ENCODE measurements around the gene RTL5. TPM values are rescaled to one million over a fixed set of nuclear protein-coding genes. Genes with fewer than 3 reads are reported as not detected.

The RTL5 gene
- total RNA-seq, 1 experiment from 2014 or later, result 2.5 TPM

GRCh38 chrX:72101597-72102037 is 30.1 kb downstream of the RTL5 start:
- Histone ChIP-seq H3K4me3 (ENCODE audit: low read depth, low read length) (no peak overlapping the region), H3K9me3 (no peaks in the 10 kb centered on the region), H3K27me3 (replicated peaks; ENCODE audit: control insufficient read depth, insufficient read depth, low read length) (no peaks in the 10 kb centered on the region), H3K4me1 (no peaks in the 10 kb centered on the region), H3K36me3 (ENCODE audit: control insufficient read depth, insufficient read depth, low read length) (no peaks in the 10 kb centered on the region)
- POLR2A ChIA-PET, result no interaction called here
- H3K4me1 Mint-ChIP-seq (ENCODE audit: low read depth, unreplicated experiment), result no peaks in the 10 kb centered on the region
- H3K36me3 Mint-ChIP-seq (ENCODE audit: insufficient read depth, unreplicated experiment), result no peaks in the 10 kb centered on the region
- intact Hi-C loops (cut with micrococcal nuclease; ENCODE audit: unreplicated experiment), result no loop called here
- no peaks in the 10 kb centered on the region for H3K9me3 Mint-ChIP-seq (ENCODE audit: unreplicated experiment)
- DNase-seq, result no peak
- H3K27ac Mint-ChIP-seq (ENCODE audit: unreplicated experiment), result no peak overlapping the region
- peaks cover 3% of the 10 kb centered on the region for H3K27me3 Mint-ChIP-seq (ENCODE audit: insufficient read depth, unreplicated experiment)
- CTCF ChIA-PET, result no interaction called here
- BruUV-seq (replicated peaks), result no TSS peak
- TF ChIP-seq, protein P1, sequence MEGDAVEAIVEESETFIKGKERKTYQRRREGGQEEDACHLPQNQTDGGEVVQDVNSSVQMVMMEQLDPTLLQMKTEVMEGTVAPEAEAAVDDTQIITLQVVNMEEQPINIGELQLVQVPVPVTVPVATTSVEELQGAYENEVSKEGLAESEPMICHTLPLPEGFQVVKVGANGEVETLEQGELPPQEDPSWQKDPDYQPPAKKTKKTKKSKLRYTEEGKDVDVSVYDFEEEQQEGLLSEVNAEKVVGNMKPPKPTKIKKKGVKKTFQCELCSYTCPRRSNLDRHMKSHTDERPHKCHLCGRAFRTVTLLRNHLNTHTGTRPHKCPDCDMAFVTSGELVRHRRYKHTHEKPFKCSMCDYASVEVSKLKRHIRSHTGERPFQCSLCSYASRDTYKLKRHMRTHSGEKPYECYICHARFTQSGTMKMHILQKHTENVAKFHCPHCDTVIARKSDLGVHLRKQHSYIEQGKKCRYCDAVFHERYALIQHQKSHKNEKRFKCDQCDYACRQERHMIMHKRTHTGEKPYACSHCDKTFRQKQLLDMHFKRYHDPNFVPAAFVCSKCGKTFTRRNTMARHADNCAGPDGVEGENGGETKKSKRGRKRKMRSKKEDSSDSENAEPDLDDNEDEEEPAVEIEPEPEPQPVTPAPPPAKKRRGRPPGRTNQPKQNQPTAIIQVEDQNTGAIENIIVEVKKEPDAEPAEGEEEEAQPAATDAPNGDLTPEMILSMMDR (IDR thresholded peaks at IDR 0.05; ENCODE audit: insufficient read depth in 1 of 2, low read depth in 1 of 2, low read length in 1 of 2, severe bottlenecking in 1 of 2, unreplicated experiment in 1 of 2), result no peak
- no peak overlapping the region for H3K4me3 Mint-ChIP-seq (ENCODE audit: unreplicated experiment)

DNA sequence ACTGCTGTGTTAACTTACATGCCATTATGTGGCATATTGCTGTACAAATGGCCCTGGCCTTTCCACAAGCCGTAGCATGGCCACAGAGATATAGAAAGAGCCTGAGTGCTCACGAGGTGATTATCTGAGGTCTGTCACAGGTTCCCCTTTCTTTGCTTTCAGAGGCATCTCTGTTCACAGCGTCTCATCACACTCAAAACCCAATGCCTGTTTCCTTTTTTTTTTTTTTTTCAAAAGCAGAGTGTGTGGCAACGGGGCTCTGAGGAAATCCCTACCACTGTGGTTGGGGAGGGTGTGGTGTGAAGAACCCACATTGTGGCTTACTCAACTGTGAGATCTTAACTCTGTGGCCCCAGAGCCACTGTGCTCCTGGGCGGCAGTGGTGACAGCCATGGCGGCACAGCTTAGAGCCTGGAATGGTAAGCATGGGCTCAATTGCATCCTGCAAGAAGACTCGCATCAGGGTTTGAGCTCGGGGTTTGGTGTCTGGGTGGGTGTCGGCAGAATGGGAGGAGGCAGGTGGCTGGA is 30.8 kb downstream of the RTL5 start:
- Mint-ChIP-seq H3K9me3 (ENCODE audit: unreplicated experiment) (no peaks in the 10 kb centered on the region), H3K27me3 (ENCODE audit: insufficient read depth, unreplicated experiment) (peaks cover 3% of the 10 kb centered on the region), H3K27ac (ENCODE audit: unreplicated experiment) (no peak overlapping the region), H3K4me3 (ENCODE audit: unreplicated experiment) (no peak overlapping the region), H3K4me1 (ENCODE audit: low read depth, unreplicated experiment) (no peaks in the 10 kb centered on the region), H3K36me3 (ENCODE audit: insufficient read depth, unreplicated experiment) (no peaks in the 10 kb centered on the region)
- no peak for DNase-seq
- Histone ChIP-seq H3K9me3 (no peaks in the 10 kb centered on the region), H3K4me3 (ENCODE audit: low read depth, low read length) (no peak overlapping the region), H3K36me3 (ENCODE audit: control insufficient read depth, insufficient read depth, low read length) (no peaks in the 10 kb centered on the region), H3K27me3 (replicated peaks; ENCODE audit: control insufficient read depth, insufficient read depth, low read length) (no peaks in the 10 kb centered on the region), H3K4me1 (no peaks in the 10 kb centered on the region)
- CTCF ChIA-PET, result no interaction called here
- BruUV-seq (replicated peaks), result no TSS peak
- POLR2A ChIA-PET, result no interaction called here
- TF ChIP-seq, protein P1 (IDR thresholded peaks at IDR 0.05; ENCODE audit: insufficient read depth in 1 of 2, low read depth in 1 of 2, low read length in 1 of 2, severe bottlenecking in 1 of 2, unreplicated experiment in 1 of 2), result no peak
- intact Hi-C loops (cut with micrococcal nuclease; ENCODE audit: unreplicated experiment), result no loop called here

DNA sequence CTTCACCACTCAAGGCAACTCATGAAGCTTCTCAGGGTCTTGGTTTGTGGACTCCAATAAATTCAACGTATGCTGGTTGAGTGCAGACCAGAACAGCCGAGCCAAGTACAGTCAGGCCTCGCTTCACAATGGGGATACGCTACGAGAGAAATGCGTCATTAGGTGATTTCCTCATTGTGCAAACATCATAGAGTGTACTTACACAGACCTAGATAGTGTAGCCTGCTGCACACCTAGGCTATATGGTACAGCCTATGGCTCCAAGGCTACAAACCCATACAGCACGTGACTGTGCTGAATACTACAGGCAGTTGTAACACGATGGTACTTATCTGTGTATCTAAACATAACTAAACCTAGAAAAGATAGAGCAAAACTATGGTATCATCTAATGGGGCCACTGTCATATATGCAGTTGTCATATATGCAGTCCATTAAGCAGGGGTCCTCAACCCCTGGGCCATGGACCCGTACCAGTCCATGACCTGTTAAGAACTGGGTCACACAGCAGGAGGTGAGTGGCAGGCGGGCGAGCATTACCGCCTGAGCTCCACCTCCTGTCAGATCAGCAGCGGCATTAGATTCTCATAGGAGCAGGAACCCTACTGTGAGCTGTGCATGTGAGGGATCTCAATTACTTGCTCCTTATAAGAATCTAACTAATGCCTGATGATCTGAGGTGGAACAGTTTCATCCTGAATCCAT is 31.5 kb downstream of the RTL5 start:
- Mint-ChIP-seq H3K27me3 (ENCODE audit: insufficient read depth, unreplicated experiment) (peaks cover 3% of the 10 kb centered on the region), H3K27ac (ENCODE audit: unreplicated experiment) (no peak overlapping the region), H3K36me3 (ENCODE audit: insufficient read depth, unreplicated experiment) (no peaks in the 10 kb centered on the region), H3K4me3 (ENCODE audit: unreplicated experiment) (no peak overlapping the region), H3K9me3 (ENCODE audit: unreplicated experiment) (no peaks in the 10 kb centered on the region), H3K4me1 (ENCODE audit: low read depth, unreplicated experiment) (no peaks in the 10 kb centered on the region)
- DNase-seq, result no peak
- no peak overlapping the region for H3K4me3 ChIP-seq (ENCODE audit: low read depth, low read length)
- H3K4me1 ChIP-seq, result no peaks in the 10 kb centered on the region
- intact Hi-C loops (cut with micrococcal nuclease; ENCODE audit: unreplicated experiment), result no loop called here
- BruUV-seq (replicated peaks), result no TSS peak
- H3K36me3 ChIP-seq (ENCODE audit: control insufficient read depth, insufficient read depth, low read length), result no peaks in the 10 kb centered on the region
- no peaks in the 10 kb centered on the region for H3K27me3 ChIP-seq (replicated peaks; ENCODE audit: control insufficient read depth, insufficient read depth, low read length)
- POLR2A ChIA-PET, result no interaction called here
- CTCF ChIA-PET, result no interaction called here
- TF ChIP-seq, protein P1 (IDR thresholded peaks at IDR 0.05; ENCODE audit: insufficient read depth in 1 of 2, low read depth in 1 of 2, low read length in 1 of 2, severe bottlenecking in 1 of 2, unreplicated experiment in 1 of 2), result no peak
- H3K9me3 ChIP-seq, result no peaks in the 10 kb centered on the region
